Breast epithelium (tissue), 4 donors: Measurements from ENCODE around the gene IGFBP3. TPM values are rescaled to one million over a fixed set of nuclear protein-coding genes. Genes with fewer than 3 reads are reported as not detected.

Experiments
- DNase-seq, 2 donors: peaks; one replicate each; pipeline ENCODE4 v3.0.0-alpha.2; 2019; ENCODE audit warnings: low spot score in 2 of 2
- H3K27ac ChIP-seq, 2 donors: fragments of 200-600 bp; sonication (generic) in 1 of 2; one replicate each; pipeline ENCODE4 v1.5.1; 2016 to 2019; ENCODE audit warnings: mild to moderate bottlenecking in 1 of 2
- H3K27me3 ChIP-seq, 2 donors: fragments of 200-600 bp; sonication (generic) in 1 of 2; one replicate each; pipeline versions ENCODE4 v1.5.1 to v1.6.0; 2017 to 2019; ENCODE audit warnings: control low read depth in 1 of 2, mild to moderate bottlenecking in 1 of 2
- H3K36me3 ChIP-seq: fragments of 200-600 bp; one replicate; pipeline ENCODE4 v1.5.1; 2019
- H3K4me1 ChIP-seq, 2 donors: fragments of 200-600 bp; sonication (generic); one replicate each; pipeline ENCODE4 v1.5.1; 2016 to 2019; ENCODE audit warnings: control low read depth in 1 of 2
- H3K4me3 ChIP-seq, 3 donors: fragments of 200-600 bp; sonication (generic); 1 replicate in 2 of 3; 2 replicates in 1 of 3; pipeline ENCODE4 v1.5.1; 2016 to 2019; ENCODE audit warnings: mild to moderate bottlenecking in 3 of 3, moderate library complexity in 2 of 3
- H3K9me3 ChIP-seq, 2 donors: fragments of 200-600 bp; sonication (generic) in 1 of 2; one replicate each; pipeline ENCODE4 v1.5.1; 2016 to 2019; ENCODE audit warnings: control low read depth in 1 of 2
- POLR2A ChIP-seq: fragments of 450-650 bp; IDR thresholded peaks from one replicate; pipeline ENCODE4 v1.6.1; 2016; ENCODE audit warnings: antibody characterized with exemption, mild to moderate bottlenecking, moderate library complexity
- POLR2AphosphoS5 ChIP-seq, 3 donors: sonication (generic); formaldehyde crosslinking; IDR thresholded peaks; one replicate each; pipeline ENCODE4 v1.6.1; 2017; ENCODE audit warnings: antibody characterized with exemption in 3 of 3
- intact Hi-C: fragments of 100-400 bp; cut with DNase I; formaldehyde crosslinking; loops from one replicate; pipeline ENCODE4 v1.15.1; 2023; ENCODE audit warnings: low total_unique reads
- total RNA-seq, 3 donors: library from RNA; depleted of rRNA; stranded (reverse); fragments of >200 nt; gene quantifications; one replicate each; pipeline ENCODE4 v1.1.0, GENCODE V29; 2016
- TF ChIP-seq, protein P1 (sequence below), 3 donors: fragments of 450-650 bp; IDR thresholded peaks; one replicate each; pipeline ENCODE4 v1.5.1; 2016 to 2017; ENCODE audit warnings: antibody characterized with exemption in 3 of 3, mild to moderate bottlenecking in 3 of 3, moderate library complexity in 3 of 3

The IGFBP3 gene
- total RNA-seq, 3 donors from 2014 or later, result 159 to 708 (median 163) TPM

- Histone ChIP-seq H3K9me3 (peaks cover 0 to 4% of the 10 kb centered on the region in 2 donors), H3K4me1 (no peaks in the 10 kb centered on the region), H3K27me3 (no peaks in the 10 kb centered on the region), H3K4me3 (no peak overlapping the region), H3K36me3 (no peaks in the 10 kb centered on the region), H3K27ac (no peak overlapping the region)
- intact Hi-C loops, result loop anchor here (10.0 kb wide), 1 partner anchor 723 kb away; no protein-coding TSS in a partner anchor
- no peak for TF ChIP-seq POLR2A
- TF ChIP-seq, protein P1, sequence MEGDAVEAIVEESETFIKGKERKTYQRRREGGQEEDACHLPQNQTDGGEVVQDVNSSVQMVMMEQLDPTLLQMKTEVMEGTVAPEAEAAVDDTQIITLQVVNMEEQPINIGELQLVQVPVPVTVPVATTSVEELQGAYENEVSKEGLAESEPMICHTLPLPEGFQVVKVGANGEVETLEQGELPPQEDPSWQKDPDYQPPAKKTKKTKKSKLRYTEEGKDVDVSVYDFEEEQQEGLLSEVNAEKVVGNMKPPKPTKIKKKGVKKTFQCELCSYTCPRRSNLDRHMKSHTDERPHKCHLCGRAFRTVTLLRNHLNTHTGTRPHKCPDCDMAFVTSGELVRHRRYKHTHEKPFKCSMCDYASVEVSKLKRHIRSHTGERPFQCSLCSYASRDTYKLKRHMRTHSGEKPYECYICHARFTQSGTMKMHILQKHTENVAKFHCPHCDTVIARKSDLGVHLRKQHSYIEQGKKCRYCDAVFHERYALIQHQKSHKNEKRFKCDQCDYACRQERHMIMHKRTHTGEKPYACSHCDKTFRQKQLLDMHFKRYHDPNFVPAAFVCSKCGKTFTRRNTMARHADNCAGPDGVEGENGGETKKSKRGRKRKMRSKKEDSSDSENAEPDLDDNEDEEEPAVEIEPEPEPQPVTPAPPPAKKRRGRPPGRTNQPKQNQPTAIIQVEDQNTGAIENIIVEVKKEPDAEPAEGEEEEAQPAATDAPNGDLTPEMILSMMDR (IDR thresholded peaks at IDR 0.05), result no peak
- TF ChIP-seq POLR2AphosphoS5 (IDR thresholded peaks at IDR 0.05), result no peak
- peak in 1 of 2 donors; percentile 40 for DNase-seq
Measured at GRCh38 chr7:45867471-45867870, 53.6 kb downstream of the IGFBP3 start.

- Histone ChIP-seq H3K36me3 (no peaks in the 10 kb centered on the region), H3K27ac (no peak overlapping the region), H3K9me3 (peaks cover 0 to 4% of the 10 kb centered on the region in 2 donors), H3K4me3 (no peak overlapping the region), H3K4me1 (no peaks in the 10 kb centered on the region), H3K27me3 (no peaks in the 10 kb centered on the region)
- no peak for TF ChIP-seq POLR2AphosphoS5 (IDR thresholded peaks at IDR 0.05)
- TF ChIP-seq POLR2A, result no peak
- TF ChIP-seq, protein P1 (IDR thresholded peaks at IDR 0.05), result no peak
- intact Hi-C loops, result loop anchor here (10.0 kb wide), 1 partner anchor 721 kb away; no protein-coding TSS in a partner anchor
- no peak for DNase-seq
Measured at GRCh38 chr7:45865594-45866410, 55.3 kb downstream of the IGFBP3 start.

DNA sequence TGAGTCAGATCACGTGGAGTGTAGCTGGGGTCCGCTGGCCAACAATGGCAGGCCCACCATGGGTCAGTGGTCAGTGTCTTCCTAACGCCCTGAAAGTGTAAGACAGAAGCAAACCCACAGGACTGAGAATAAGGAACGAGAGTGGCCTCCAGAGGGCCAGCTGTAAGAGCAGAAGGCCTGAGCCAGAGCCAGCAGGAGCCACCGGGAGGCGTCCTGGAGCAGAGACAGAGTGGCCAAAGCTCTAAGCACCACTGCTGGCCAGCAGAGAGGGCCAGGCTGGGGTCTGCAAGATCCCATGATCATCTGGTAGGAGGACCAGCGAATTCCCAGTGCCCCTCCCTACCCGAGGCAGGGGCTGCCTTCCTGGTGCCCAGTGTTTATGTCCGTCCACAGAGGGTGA lies 57.4 kb downstream of the IGFBP3 start:
- TF ChIP-seq POLR2AphosphoS5 (IDR thresholded peaks at IDR 0.05), result no peak
- TF ChIP-seq POLR2A, result no peak
- TF ChIP-seq, protein P1 (IDR thresholded peaks at IDR 0.05), result no peak
- intact Hi-C loops, result loop anchor here (10.0 kb wide), 1 partner anchor 719 kb away; no protein-coding TSS in a partner anchor
- DNase-seq, result no peak
- no peak overlapping the region for H3K4me3 ChIP-seq
- peaks cover 0 to 4% of the 10 kb centered on the region in 2 donors for H3K9me3 ChIP-seq
- H3K27ac ChIP-seq, result no peak overlapping the region
- H3K27me3 ChIP-seq, result no peaks in the 10 kb centered on the region
- H3K4me1 ChIP-seq, result no peaks in the 10 kb centered on the region
- no peaks in the 10 kb centered on the region for H3K36me3 ChIP-seq

Other genes starting within 250 kb of the IGFBP3 start
- gene CCDC201, start 48.2 kb downstream of the IGFBP3 start, total RNA-seq, result not detected
- 1 to 10 TPM in 1 of 3 donors, under 1 TPM in 1, not detected in 1; 0.98 to 1.3 TPM for gene IGFBP1, start 32.8 kb downstream of the IGFBP3 start, total RNA-seq